K562 (cell line): ENCODE measurements around the gene FBXW8. TPM values are rescaled to one million over a fixed set of nuclear protein-coding genes. Genes with fewer than 3 reads are reported as not detected.

Experiments
- C11orf30 ChIP-seq: fragments of 450-650 bp; IDR thresholded peaks from 2 replicates; pipeline ENCODE4 v1.6.1; 2016; ENCODE audit warnings: low read depth, mild to moderate bottlenecking
- E2F3 ChIP-seq: fragments of 250-450 bp; sonication (Bioruptor Pico); IDR thresholded peaks from 2 replicates; pipeline ENCODE4 v1.4.0; 2020; ENCODE audit warnings: mild to moderate bottlenecking
- ESRRA ChIP-seq: fragments of 450-650 bp; IDR thresholded peaks from 2 replicates; pipeline ENCODE4 v1.6.1; 2014; ENCODE audit warnings: low read depth, mild to moderate bottlenecking, moderate library complexity, borderline replicate concordance
- ETV5 ChIP-seq: sonication (generic); formaldehyde crosslinking; IDR thresholded peaks from 2 replicates; pipeline ENCODE4 v1.4.0; 2020; ENCODE audit warnings: low read depth, mild to moderate bottlenecking, missing genetic modification reagents
- KDM5B ChIP-seq: fragments of 200-600 bp; sonication (generic); IDR thresholded peaks from 2 replicates; pipeline ENCODE4 v1.6.1; 2012; ENCODE audit warnings: low read depth, mild to moderate bottlenecking, moderate library complexity, low read length, control low read depth, inconsistent platforms; ENCODE audit not compliant: insufficient replicate concordance
- MAFK ChIP-seq: IDR thresholded peaks from 2 replicates; pipeline ENCODE4 v1.6.1; 2011; ENCODE audit warnings: low read length, improper control_type of control experiment
- MCM5 ChIP-seq: fragments of 450-650 bp; IDR thresholded peaks from 2 replicates; pipeline ENCODE4 v1.6.1; 2016; ENCODE audit warnings: low read depth
- MYC ChIP-seq, 2 experiments: fragments of 250-450 bp in 1 of 2; sonication (Bioruptor Pico) in 1 of 2; IDR thresholded peaks; 2 replicates each; pipeline versions ENCODE4 v1.5.1 to v1.6.1; 2012 to 2021; ENCODE audit warnings: low read depth in 2 of 2, borderline replicate concordance in 1 of 2, improper control_type of control experiment in 1 of 2, low read length in 1 of 2, mild to moderate bottlenecking in 1 of 2, moderate library complexity in 1 of 2
- NRF1 ChIP-seq, 2 experiments: fragments of 450-650 bp; IDR thresholded peaks in 1 of 2; conservative IDR thresholded peaks in 1 of 2; 2 replicates each; pipeline ENCODE4 v1.6.1; 2014; ENCODE audit warnings: mild to moderate bottlenecking in 2 of 2
- POLR2H ChIP-seq: IDR thresholded peaks from 2 replicates; pipeline ENCODE4 v1.6.1; 2016; ENCODE audit warnings: missing genetic modification characterization, low read depth, mild to moderate bottlenecking, control low read depth, missing compliant biosample characterization, moderate library complexity
- POLR3G ChIP-seq: IDR thresholded peaks from 2 replicates; pipeline ENCODE4 v1.6.1; 2011; ENCODE audit not compliant: insufficient read length, insufficient replicate concordance; ENCODE audit errors: extremely low read depth
- RB1 ChIP-seq: fragments of 450-650 bp; IDR thresholded peaks from 2 replicates; pipeline ENCODE4 v1.6.1; 2017; ENCODE audit warnings: low read depth, mild to moderate bottlenecking
- SAP30 ChIP-seq: fragments of 200-600 bp; sonication (generic); IDR thresholded peaks from 2 replicates; pipeline ENCODE4 v1.6.1; 2012; ENCODE audit warnings: borderline replicate concordance, low read depth, mild to moderate bottlenecking, moderate library complexity, low read length, control low read depth, inconsistent platforms; ENCODE audit not compliant: insufficient read depth, poor library complexity, severe bottlenecking
- SREBF1 ChIP-seq: fragments of 150-350 bp; IDR thresholded peaks from 2 replicates; pipeline ENCODE4 v1.6.1; 2014; ENCODE audit warnings: antibody characterized with exemption, low read depth, low read length, borderline replicate concordance
- SRSF9 ChIP-seq: fragments of 200-400 bp; formaldehyde crosslinking; IDR thresholded peaks from 2 replicates; pipeline ENCODE4 v1.6.1; 2017; ENCODE audit warnings: low read depth, low read length, borderline replicate concordance
- TAF1 ChIP-seq: IDR thresholded peaks from 2 replicates; pipeline ENCODE4 v1.6.1; 2011; ENCODE audit warnings: mild to moderate bottlenecking, low read length, moderate library complexity; ENCODE audit not compliant: insufficient read depth, control insufficient read depth, severe bottlenecking; ENCODE audit errors: extremely low read depth
- TOE1 ChIP-seq, 2 experiments: fragments of 450-650 bp in 1 of 2; sonication (generic) in 1 of 2; formaldehyde crosslinking in 1 of 2; IDR thresholded peaks; 2 replicates each; pipeline versions ENCODE4 v1.7.1 to v1.8.0; 2016 to 2022; ENCODE audit warnings: borderline replicate concordance in 2 of 2, mild to moderate bottlenecking in 2 of 2, antibody characterized with exemption in 1 of 2, inconsistent platforms in 1 of 2, low read depth in 1 of 2, missing genetic modification reagents in 1 of 2, moderate library complexity in 1 of 2
- ZNF24 ChIP-seq: fragments of 450-650 bp; IDR thresholded peaks from 2 replicates; pipeline ENCODE4 v1.6.1; 2016
- ZNF57 ChIP-seq: fragments of 450-650 bp; formaldehyde crosslinking; IDR thresholded peaks from 2 replicates; pipeline ENCODE4 v1.4.0; 2020; ENCODE audit warnings: mild to moderate bottlenecking, moderate library complexity
- polyA plus RNA-seq, 8 experiments: library from polyadenylated mRNA; depleted of rRNA in 4 of 8; stranded (reverse) in 5 of 8; unstranded in 3 of 8; fragments of >200 nt; fragmentation: Nextera tagmentation in 2 of 8; fragmentation: Illumina TruSeq in 1 of 8; extraction: Ambion mirVana in 2 of 8; extraction: Trizol in 1 of 8; gene quantifications; 2 replicates each; pipeline versions ENCODE4 v1.2.1 to v1.2.3, GENCODE V29; 2011 to 2014; ENCODE audit warnings: inconsistent platforms in 1 of 8, missing spikeins in 1 of 8
- total RNA-seq, 7 experiments: library from RNA; depleted of rRNA in 6 of 7; stranded (reverse); fragments of >200 nt in 6 of 7; fragmentation: Illumina TruSeq in 2 of 7; extraction: Trizol in 2 of 7; gene quantifications; 2 replicates each; pipeline versions ENCODE4 v1.2.1 to v1.2.3, GENCODE V29; 2011 to 2021; ENCODE audit warnings: low replicate concordance in 1 of 7
- TF ChIP-seq, protein P1 (sequence below): fragments of 150-350 bp; conservative IDR thresholded peaks from 2 replicates; pipeline ENCODE4 v1.6.1; 2014; ENCODE audit warnings: low read length
- TF ChIP-seq, protein P2 (sequence below): IDR thresholded peaks from 3 replicates; pipeline ENCODE4 v1.6.1; 2011; ENCODE audit warnings: borderline replicate concordance, mild to moderate bottlenecking, moderate library complexity; ENCODE audit not compliant: insufficient read length; ENCODE audit errors: extremely low read depth

Gene FBXW8
- total and polyA plus RNA-seq, 9 of the 15 experiments (the other 6 are each of a cell fraction or from before 2014, with no cell fraction given), result 0.58 to 8.3 (median 4.4) TPM

- TF ChIP-seq ETV5 (CRISPR knock-in tag), result no peak
- TF ChIP-seq POLR3G, result no peak
- TF ChIP-seq RB1, result no peak
- peak; percentile 42; the same call in 1 of the 2 replicates for TF ChIP-seq C11orf30
- no peak for TF ChIP-seq MYC (IDR thresholded peaks at IDR 0.05; ENCODE audit: low read depth, low read length)
- no peak for TF ChIP-seq MYC (CRISPR knock-in tag; IDR thresholded peaks at IDR 0.05; ENCODE audit: borderline replicate concordance, low read depth)
- no peak for TF ChIP-seq MCM5
- TF ChIP-seq, protein P1, sequence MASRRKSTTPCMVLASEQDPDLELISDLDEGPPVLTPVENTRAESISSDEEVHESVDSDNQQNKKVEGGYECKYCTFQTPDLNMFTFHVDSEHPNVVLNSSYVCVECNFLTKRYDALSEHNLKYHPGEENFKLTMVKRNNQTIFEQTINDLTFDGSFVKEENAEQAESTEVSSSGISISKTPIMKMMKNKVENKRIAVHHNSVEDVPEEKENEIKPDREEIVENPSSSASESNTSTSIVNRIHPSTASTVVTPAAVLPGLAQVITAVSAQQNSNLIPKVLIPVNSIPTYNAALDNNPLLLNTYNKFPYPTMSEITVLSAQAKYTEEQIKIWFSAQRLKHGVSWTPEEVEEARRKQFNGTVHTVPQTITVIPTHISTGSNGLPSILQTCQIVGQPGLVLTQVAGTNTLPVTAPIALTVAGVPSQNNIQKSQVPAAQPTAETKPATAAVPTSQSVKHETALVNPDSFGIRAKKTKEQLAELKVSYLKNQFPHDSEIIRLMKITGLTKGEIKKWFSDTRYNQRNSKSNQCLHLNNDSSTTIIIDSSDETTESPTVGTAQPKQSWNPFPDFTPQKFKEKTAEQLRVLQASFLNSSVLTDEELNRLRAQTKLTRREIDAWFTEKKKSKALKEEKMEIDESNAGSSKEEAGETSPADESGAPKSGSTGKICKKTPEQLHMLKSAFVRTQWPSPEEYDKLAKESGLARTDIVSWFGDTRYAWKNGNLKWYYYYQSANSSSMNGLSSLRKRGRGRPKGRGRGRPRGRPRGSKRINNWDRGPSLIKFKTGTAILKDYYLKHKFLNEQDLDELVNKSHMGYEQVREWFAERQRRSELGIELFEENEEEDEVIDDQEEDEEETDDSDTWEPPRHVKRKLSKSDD, result no peak
- TF ChIP-seq SREBF1, result no peak
- TF ChIP-seq ZNF24, result no peak
- no peak for TF ChIP-seq TAF1
- 0 out of 2 replicates have a peak, but pooled peaks have one; percentile 7 for TF ChIP-seq MAFK
- no peak for TF ChIP-seq SAP30
- TF ChIP-seq ESRRA, result peak; percentile 82; the same call in 1 of the 2 replicates
- no peak for TF ChIP-seq E2F3 (CRISPR knock-in tag)
- no peak for TF ChIP-seq KDM5B
- TF ChIP-seq TOE1 (IDR thresholded peaks at IDR 0.05; ENCODE audit: borderline replicate concordance), result no peak
- TF ChIP-seq TOE1 (CRISPR knock-in tag; IDR thresholded peaks at IDR 0.05; ENCODE audit: borderline replicate concordance, low read depth), result no peak
- TF ChIP-seq SRSF9, result no peak
- no peak for TF ChIP-seq NRF1 (conservative IDR thresholded peaks at IDR 0.05 in 1 of 2, IDR thresholded peaks at IDR 0.05 in 1 of 2)
- TF ChIP-seq, protein P2, sequence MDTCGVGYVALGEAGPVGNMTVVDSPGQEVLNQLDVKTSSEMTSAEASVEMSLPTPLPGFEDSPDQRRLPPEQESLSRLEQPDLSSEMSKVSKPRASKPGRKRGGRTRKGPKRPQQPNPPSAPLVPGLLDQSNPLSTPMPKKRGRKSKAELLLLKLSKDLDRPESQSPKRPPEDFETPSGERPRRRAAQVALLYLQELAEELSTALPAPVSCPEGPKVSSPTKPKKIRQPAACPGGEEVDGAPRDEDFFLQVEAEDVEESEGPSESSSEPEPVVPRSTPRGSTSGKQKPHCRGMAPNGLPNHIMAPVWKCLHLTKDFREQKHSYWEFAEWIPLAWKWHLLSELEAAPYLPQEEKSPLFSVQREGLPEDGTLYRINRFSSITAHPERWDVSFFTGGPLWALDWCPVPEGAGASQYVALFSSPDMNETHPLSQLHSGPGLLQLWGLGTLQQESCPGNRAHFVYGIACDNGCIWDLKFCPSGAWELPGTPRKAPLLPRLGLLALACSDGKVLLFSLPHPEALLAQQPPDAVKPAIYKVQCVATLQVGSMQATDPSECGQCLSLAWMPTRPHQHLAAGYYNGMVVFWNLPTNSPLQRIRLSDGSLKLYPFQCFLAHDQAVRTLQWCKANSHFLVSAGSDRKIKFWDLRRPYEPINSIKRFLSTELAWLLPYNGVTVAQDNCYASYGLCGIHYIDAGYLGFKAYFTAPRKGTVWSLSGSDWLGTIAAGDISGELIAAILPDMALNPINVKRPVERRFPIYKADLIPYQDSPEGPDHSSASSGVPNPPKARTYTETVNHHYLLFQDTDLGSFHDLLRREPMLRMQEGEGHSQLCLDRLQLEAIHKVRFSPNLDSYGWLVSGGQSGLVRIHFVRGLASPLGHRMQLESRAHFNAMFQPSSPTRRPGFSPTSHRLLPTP, result no peak
- no peak for TF ChIP-seq ZNF57 (CRISPR knock-in tag)
- no peak for TF ChIP-seq POLR2H
Measured at GRCh38 chr12:116924558-116925453, 14.1 kb downstream of the FBXW8 start (continued).
